ENCODE results near the gene APCS.

GRCh38 chr1:159554696-159555095 lies 32.9 kb upstream of the APCS start:
- TF ChIP-seq ZNF318 (IDR thresholded peaks at IDR 0.05; ENCODE audit: borderline replicate concordance in 1 of 2, low read depth in 1 of 2), result no peak
- no peak for TF ChIP-seq SIX5 (IDR thresholded peaks at IDR 0.05; ENCODE audit: borderline replicate concordance in 1 of 2, insufficient read depth in 1 of 2, low read depth in 1 of 2, low read length in 2 of 2)

Measured in K562 (cell line).